GM12892 (cell line): ENCODE data around the gene MEGF11.

Experiments used
- POLR2A ChIP-seq: IDR thresholded peaks from 2 replicates; pipeline ENCODE4 v1.6.1; 2011; ENCODE audit warnings: low read depth, low read length, control low read depth
- POLR2AphosphoS5 ChIP-seq: IDR thresholded peaks from 2 replicates; pipeline ENCODE4 v1.6.1; 2011; ENCODE audit warnings: low read depth, low read length, control low read depth

- TF ChIP-seq POLR2A (no peak), POLR2AphosphoS5 (no peak)
These were observed 299.2 kb downstream of the MEGF11 start for GRCh38 chr15:65954289-65954741.
